SK-N-SH treated with all-trans-retinoic acid at 6 μM for 48 hours (cell line): ENCODE results near the gene SMIM15.

Experiments used
- ATAC-seq: fragments of 200-7000 bp; cut with Tn5 transposase; 3 replicates; pipeline ENCODE4 v1.9.1; 2020; ENCODE audit warnings: mild to moderate bottlenecking, moderate library complexity
- ARNTL ChIP-seq: fragments of 450-650 bp; formaldehyde crosslinking; IDR thresholded peaks from 2 replicates; pipeline ENCODE4 v1.5.0; 2020; ENCODE audit warnings: low read depth, mild to moderate bottlenecking, moderate library complexity, borderline replicate concordance
- BACH2 ChIP-seq: fragments of 250-450 bp; sonication (Bioruptor Pico); IDR thresholded peaks from 2 replicates; pipeline ENCODE4 v1.9.0; 2021; ENCODE audit warnings: mild to moderate bottlenecking, borderline replicate concordance
- CSDC2 ChIP-seq: fragments of 250-450 bp; sonication (Bioruptor Pico); IDR thresholded peaks from 2 replicates; pipeline ENCODE4 v1.5.0; 2020; ENCODE audit warnings: mild to moderate bottlenecking, moderate library complexity
- ESRRG ChIP-seq: fragments of 250-450 bp; sonication (Bioruptor Pico); IDR thresholded peaks from 2 replicates; pipeline ENCODE4 v1.6.1; 2021; ENCODE audit warnings: mild to moderate bottlenecking
- OSR1 ChIP-seq: fragments of 250-450 bp; sonication (Bioruptor Pico); IDR thresholded peaks from 2 replicates; pipeline ENCODE4 v1.8.0; 2022; ENCODE audit warnings: moderate library complexity, mild to moderate bottlenecking, inconsistent platforms
- PPARA ChIP-seq: fragments of 250-450 bp; sonication (Bioruptor Pico); IDR thresholded peaks from 2 replicates; pipeline ENCODE4 v1.5.0; 2020; ENCODE audit warnings: mild to moderate bottlenecking, borderline replicate concordance
- RARB ChIP-seq: fragments of 250-450 bp; sonication (Bioruptor Pico); IDR thresholded peaks from 2 replicates; pipeline ENCODE4 v1.8.0; 2021; ENCODE audit warnings: mild to moderate bottlenecking, moderate library complexity
- SNAI2 ChIP-seq: fragments of 250-450 bp; sonication (Bioruptor Pico); IDR thresholded peaks from 2 replicates; pipeline ENCODE4 v1.5.0; 2020; ENCODE audit warnings: mild to moderate bottlenecking, moderate library complexity
- TCF4 ChIP-seq: fragments of 250-450 bp; sonication (Bioruptor Pico); IDR thresholded peaks from 2 replicates; pipeline ENCODE4 v1.8.0; 2021; ENCODE audit warnings: mild to moderate bottlenecking, moderate library complexity, borderline replicate concordance
- TOX ChIP-seq: fragments of 250-450 bp; sonication (Bioruptor Pico); IDR thresholded peaks from 2 replicates; pipeline ENCODE4 v1.8.0; 2021; ENCODE audit warnings: mild to moderate bottlenecking, moderate library complexity, borderline replicate concordance
- ZFP3 ChIP-seq: fragments of 250-450 bp; sonication (Bioruptor Pico); IDR thresholded peaks from 2 replicates; pipeline ENCODE4 v1.5.0; 2020; ENCODE audit warnings: mild to moderate bottlenecking, moderate library complexity
- ZFP30 ChIP-seq: fragments of 450-650 bp; formaldehyde crosslinking; IDR thresholded peaks from 2 replicates; pipeline ENCODE4 v1.5.0; 2022; ENCODE audit warnings: mild to moderate bottlenecking, moderate library complexity
- ZNF565 ChIP-seq: fragments of 450-650 bp; formaldehyde crosslinking; conservative IDR thresholded peaks from 2 replicates; pipeline ENCODE4 v1.5.0; 2020; ENCODE audit warnings: low read depth, mild to moderate bottlenecking, moderate library complexity
- ZNF70 ChIP-seq: fragments of 450-650 bp; formaldehyde crosslinking; IDR thresholded peaks from 2 replicates; pipeline ENCODE4 v1.5.0; 2020; ENCODE audit warnings: mild to moderate bottlenecking, moderate library complexity
- ZNF8 ChIP-seq: fragments of 450-650 bp; formaldehyde crosslinking; IDR thresholded peaks from 2 replicates; pipeline ENCODE4 v1.5.0; 2020; ENCODE audit warnings: mild to moderate bottlenecking, moderate library complexity
- TF ChIP-seq, protein P1 (sequence below): fragments of 250-450 bp; sonication (Bioruptor Pico); IDR thresholded peaks from 2 replicates; pipeline ENCODE4 v1.5.1; 2021; ENCODE audit warnings: mild to moderate bottlenecking, moderate library complexity
- TF ChIP-seq, protein P2 (sequence below): fragments of 250-450 bp; sonication (Bioruptor Pico); IDR thresholded peaks from 2 replicates; pipeline ENCODE4 v1.8.0; 2021; ENCODE audit warnings: low read depth, mild to moderate bottlenecking, moderate library complexity, borderline replicate concordance
- TF ChIP-seq, protein P3 (sequence below): fragments of 250-450 bp; sonication (Bioruptor Pico); IDR thresholded peaks from 2 replicates; pipeline ENCODE4 v1.5.0; 2020; ENCODE audit warnings: mild to moderate bottlenecking, moderate library complexity
- TF ChIP-seq, protein P4 (sequence below): fragments of 250-450 bp; sonication (Bioruptor Pico); IDR thresholded peaks from 2 replicates; pipeline ENCODE4 v1.5.1; 2020; ENCODE audit warnings: low read depth, mild to moderate bottlenecking, moderate library complexity
- TF ChIP-seq, protein P5 (sequence below): fragments of 250-450 bp; sonication (Bioruptor Pico); IDR thresholded peaks from 2 replicates; pipeline ENCODE4 v1.8.0; 2020; ENCODE audit warnings: mild to moderate bottlenecking, moderate library complexity, borderline replicate concordance

The SMIM15 gene

DNA sequence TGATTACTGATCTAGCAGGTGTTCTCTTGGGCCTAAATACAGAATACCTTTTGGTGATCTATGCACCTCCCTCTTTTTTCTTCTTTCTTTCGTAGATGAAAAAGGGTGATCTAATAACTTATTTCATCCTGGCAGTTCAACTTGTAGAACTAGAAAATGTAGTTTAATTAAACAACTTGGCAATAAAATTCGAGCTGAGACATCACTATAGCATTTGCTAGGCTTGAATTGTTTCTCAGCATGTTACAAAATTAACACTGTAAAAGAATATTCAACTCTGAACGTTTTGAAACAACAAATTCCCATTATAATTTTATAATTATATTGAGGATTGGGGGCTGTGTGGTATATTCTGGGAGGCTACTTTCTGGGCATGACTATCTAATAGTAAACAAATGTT, 19.5 kb downstream of the SMIM15 start (continued):
- TF ChIP-seq, protein P1, sequence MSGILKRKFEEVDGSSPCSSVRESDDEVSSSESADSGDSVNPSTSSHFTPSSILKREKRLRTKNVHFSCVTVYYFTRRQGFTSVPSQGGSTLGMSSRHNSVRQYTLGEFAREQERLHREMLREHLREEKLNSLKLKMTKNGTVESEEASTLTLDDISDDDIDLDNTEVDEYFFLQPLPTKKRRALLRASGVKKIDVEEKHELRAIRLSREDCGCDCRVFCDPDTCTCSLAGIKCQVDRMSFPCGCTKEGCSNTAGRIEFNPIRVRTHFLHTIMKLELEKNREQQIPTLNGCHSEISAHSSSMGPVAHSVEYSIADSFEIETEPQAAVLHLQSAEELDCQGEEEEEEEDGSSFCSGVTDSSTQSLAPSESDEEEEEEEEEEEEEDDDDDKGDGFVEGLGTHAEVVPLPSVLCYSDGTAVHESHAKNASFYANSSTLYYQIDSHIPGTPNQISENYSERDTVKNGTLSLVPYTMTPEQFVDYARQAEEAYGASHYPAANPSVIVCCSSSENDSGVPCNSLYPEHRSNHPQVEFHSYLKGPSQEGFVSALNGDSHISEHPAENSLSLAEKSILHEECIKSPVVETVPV, result no peak
- TF ChIP-seq TOX (CRISPR knock-in tag), result no peak
- no peak for TF ChIP-seq RARB (CRISPR knock-in tag)
- TF ChIP-seq ZFP3, result no peak
- TF ChIP-seq, protein P2, sequence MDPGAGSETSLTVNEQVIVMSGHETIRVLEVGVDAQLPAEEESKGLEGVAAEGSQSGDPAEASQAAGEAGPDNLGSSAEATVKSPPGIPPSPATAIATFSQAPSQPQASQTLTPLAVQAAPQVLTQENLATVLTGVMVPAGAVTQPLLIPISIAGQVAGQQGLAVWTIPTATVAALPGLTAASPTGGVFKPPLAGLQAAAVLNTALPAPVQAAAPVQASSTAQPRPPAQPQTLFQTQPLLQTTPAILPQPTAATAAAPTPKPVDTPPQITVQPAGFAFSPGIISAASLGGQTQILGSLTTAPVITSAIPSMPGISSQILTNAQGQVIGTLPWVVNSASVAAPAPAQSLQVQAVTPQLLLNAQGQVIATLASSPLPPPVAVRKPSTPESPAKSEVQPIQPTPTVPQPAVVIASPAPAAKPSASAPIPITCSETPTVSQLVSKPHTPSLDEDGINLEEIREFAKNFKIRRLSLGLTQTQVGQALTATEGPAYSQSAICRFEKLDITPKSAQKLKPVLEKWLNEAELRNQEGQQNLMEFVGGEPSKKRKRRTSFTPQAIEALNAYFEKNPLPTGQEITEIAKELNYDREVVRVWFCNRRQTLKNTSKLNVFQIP (CRISPR knock-in tag), result no peak

DNA sequence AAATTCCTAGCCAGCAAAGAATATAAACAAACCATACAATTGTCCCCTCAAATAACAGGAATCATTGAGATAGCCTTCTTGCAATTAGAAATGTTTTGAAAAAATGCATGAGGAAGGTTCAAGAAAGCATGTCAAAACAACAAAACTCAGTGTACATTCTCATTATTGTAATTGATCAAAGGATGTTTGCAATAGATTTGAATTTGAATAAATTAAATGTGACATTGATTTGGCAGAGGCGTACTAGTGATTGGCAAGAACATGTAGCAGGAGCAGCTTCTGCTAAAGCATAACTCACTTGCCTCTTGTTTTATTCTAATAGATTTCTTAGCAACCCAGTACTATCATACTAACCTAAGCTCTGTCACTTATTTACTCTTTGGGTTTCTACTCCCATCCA, 19.9 kb downstream of the SMIM15 start:
- TF ChIP-seq PPARA (CRISPR knock-in tag) (no peak), ZFP3 (no peak), BACH2 (no peak)
- TF ChIP-seq, protein P2 (CRISPR knock-in tag), result no peak

DNA sequence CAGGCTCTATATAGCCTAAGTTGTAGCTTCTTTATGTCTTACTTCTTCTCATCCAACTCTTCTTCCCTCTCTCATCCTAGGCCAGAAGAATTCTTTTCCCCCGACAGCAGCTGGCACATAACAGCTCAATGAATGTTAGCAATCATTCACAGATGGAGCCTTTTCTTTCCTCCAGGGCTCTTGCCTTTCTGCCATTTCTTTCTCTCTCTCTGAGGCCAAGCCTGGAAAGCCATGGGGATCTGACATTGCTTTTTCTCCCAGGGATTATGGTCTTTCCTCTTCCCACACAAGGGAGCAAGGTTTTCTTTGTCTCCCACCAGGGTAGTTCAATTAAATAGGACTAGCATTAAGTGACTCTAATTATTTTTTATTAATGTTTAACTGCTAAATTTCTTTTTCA, 20.5 kb downstream of the SMIM15 start:
- no peak for TF ChIP-seq ZNF565 (CRISPR knock-in tag)
- TF ChIP-seq ARNTL (CRISPR knock-in tag), result no peak
- no peak for TF ChIP-seq ZNF8 (CRISPR knock-in tag)
- no peak for TF ChIP-seq RARB (CRISPR knock-in tag)
- TF ChIP-seq TCF4 (CRISPR knock-in tag), result no peak
- TF ChIP-seq, protein P3, sequence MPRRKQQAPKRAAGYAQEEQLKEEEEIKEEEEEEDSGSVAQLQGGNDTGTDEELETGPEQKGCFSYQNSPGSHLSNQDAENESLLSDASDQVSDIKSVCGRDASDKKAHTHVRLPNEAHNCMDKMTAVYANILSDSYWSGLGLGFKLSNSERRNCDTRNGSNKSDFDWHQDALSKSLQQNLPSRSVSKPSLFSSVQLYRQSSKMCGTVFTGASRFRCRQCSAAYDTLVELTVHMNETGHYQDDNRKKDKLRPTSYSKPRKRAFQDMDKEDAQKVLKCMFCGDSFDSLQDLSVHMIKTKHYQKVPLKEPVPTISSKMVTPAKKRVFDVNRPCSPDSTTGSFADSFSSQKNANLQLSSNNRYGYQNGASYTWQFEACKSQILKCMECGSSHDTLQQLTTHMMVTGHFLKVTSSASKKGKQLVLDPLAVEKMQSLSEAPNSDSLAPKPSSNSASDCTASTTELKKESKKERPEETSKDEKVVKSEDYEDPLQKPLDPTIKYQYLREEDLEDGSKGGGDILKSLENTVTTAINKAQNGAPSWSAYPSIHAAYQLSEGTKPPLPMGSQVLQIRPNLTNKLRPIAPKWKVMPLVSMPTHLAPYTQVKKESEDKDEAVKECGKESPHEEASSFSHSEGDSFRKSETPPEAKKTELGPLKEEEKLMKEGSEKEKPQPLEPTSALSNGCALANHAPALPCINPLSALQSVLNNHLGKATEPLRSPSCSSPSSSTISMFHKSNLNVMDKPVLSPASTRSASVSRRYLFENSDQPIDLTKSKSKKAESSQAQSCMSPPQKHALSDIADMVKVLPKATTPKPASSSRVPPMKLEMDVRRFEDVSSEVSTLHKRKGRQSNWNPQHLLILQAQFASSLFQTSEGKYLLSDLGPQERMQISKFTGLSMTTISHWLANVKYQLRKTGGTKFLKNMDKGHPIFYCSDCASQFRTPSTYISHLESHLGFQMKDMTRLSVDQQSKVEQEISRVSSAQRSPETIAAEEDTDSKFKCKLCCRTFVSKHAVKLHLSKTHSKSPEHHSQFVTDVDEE, result no peak
- TF ChIP-seq, protein P4, sequence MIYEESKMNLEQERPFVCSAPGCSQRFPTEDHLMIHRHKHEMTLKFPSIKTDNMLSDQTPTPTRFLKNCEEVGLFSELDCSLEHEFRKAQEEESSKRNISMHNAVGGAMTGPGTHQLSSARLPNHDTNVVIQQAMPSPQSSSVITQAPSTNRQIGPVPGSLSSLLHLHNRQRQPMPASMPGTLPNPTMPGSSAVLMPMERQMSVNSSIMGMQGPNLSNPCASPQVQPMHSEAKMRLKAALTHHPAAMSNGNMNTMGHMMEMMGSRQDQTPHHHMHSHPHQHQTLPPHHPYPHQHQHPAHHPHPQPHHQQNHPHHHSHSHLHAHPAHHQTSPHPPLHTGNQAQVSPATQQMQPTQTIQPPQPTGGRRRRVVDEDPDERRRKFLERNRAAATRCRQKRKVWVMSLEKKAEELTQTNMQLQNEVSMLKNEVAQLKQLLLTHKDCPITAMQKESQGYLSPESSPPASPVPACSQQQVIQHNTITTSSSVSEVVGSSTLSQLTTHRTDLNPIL, result no peak
- TF ChIP-seq BACH2, result no peak
- TF ChIP-seq, protein P2 (CRISPR knock-in tag), result no peak
- no peak for TF ChIP-seq ZNF70
- no peak for TF ChIP-seq OSR1 (CRISPR knock-in tag)
- no peak for ATAC-seq

More for the DNA sequence above, 19.9 kb downstream of the SMIM15 start:
- ATAC-seq, result no peak

DNA sequence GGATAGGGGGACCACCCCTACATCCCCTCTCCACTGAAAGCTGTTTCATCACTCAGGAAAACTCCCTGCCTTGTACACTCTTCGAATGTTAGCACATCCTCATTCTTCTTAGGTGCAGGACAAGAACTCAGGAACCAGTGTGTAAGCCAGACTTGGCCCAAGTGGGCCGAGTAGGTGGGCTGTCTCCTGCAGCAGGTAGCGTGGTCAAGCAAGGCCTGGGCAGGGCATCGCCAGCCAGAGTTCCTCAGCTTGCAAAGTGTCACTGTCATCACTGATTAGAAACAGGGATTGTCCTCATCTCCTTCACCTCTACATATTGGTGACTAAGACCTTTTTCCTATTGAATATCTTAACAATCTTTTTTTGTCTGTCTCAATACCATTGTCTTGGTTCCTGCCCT, 22.3 kb downstream of the SMIM15 start:
- TF ChIP-seq BACH2, result no peak
- TF ChIP-seq CSDC2 (CRISPR knock-in tag), result no peak
- no peak for TF ChIP-seq TCF4 (CRISPR knock-in tag)
- no peak for TF ChIP-seq ESRRG
- TF ChIP-seq, protein P3, result no peak
- no peak for TF ChIP-seq PPARA (CRISPR knock-in tag)
- TF ChIP-seq, protein P5, sequence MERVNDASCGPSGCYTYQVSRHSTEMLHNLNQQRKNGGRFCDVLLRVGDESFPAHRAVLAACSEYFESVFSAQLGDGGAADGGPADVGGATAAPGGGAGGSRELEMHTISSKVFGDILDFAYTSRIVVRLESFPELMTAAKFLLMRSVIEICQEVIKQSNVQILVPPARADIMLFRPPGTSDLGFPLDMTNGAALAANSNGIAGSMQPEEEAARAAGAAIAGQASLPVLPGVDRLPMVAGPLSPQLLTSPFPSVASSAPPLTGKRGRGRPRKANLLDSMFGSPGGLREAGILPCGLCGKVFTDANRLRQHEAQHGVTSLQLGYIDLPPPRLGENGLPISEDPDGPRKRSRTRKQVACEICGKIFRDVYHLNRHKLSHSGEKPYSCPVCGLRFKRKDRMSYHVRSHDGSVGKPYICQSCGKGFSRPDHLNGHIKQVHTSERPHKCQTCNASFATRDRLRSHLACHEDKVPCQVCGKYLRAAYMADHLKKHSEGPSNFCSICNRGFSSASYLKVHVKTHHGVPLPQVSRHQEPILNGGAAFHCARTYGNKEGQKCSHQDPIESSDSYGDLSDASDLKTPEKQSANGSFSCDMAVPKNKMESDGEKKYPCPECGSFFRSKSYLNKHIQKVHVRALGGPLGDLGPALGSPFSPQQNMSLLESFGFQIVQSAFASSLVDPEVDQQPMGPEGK (CRISPR knock-in tag), result no peak
- TF ChIP-seq ARNTL (CRISPR knock-in tag), result no peak
- TF ChIP-seq SNAI2 (CRISPR knock-in tag), result no peak
- TF ChIP-seq ZFP30 (CRISPR knock-in tag), result no peak
- ATAC-seq, result no peak
